Measurements from ENCODE around the gene CCND3. TPM values are rescaled to one million over a fixed set of nuclear protein-coding genes. Genes with fewer than 3 reads are reported as not detected.

CCND3 gene
- total RNA-seq, 1 donor from 2014 or later: 21.7 TPM

GRCh38 chr6:41939176-41939847 is 2.3 kb downstream of the CCND3 start:
- H3K4me1 Mint-ChIP-seq: peaks cover 42% of the 10 kb centered on the region
- no peaks in the 10 kb centered on the region for H3K9me3 Mint-ChIP-seq
- DNase-seq (ENCODE audit: low read depth, low spot score): no peak
- H3K27ac Mint-ChIP-seq (ENCODE audit: unreplicated experiment): no peak overlapping the region
- peaks cover 2% of the 10 kb centered on the region for H3K36me3 Mint-ChIP-seq (ENCODE audit: low read depth)
- peak overlapping the region; percentile 94 for H3K4me3 Mint-ChIP-seq
- H3K27me3 Mint-ChIP-seq (ENCODE audit: low read depth): peaks cover 6% of the 10 kb centered on the region
- TF ChIP-seq CTCF (conservative IDR thresholded peaks at IDR 0.05): no peak

- DNase-seq (ENCODE audit: low read depth, low spot score): no peak
- Mint-ChIP-seq H3K27me3 (ENCODE audit: low read depth) (peaks cover 6% of the 10 kb centered on the region), H3K4me1 (peaks cover 42% of the 10 kb centered on the region), H3K27ac (ENCODE audit: unreplicated experiment) (no peak overlapping the region), H3K4me3 (peak overlapping the region; percentile 94), H3K9me3 (no peaks in the 10 kb centered on the region), H3K36me3 (ENCODE audit: low read depth) (peaks cover 2% of the 10 kb centered on the region)
- no peak for TF ChIP-seq CTCF (conservative IDR thresholded peaks at IDR 0.05)
These were observed 2.9 kb downstream of the CCND3 start for GRCh38 chr6:41938590-41939175.

GRCh38 chr6:41937861-41938574 is 3.6 kb downstream of the CCND3 start:
- H3K27me3 Mint-ChIP-seq (ENCODE audit: low read depth): peaks cover 6% of the 10 kb centered on the region
- H3K4me1 Mint-ChIP-seq: peaks cover 42% of the 10 kb centered on the region
- no peak for TF ChIP-seq CTCF (conservative IDR thresholded peaks at IDR 0.05)
- peaks cover 2% of the 10 kb centered on the region for H3K36me3 Mint-ChIP-seq (ENCODE audit: low read depth)
- H3K27ac Mint-ChIP-seq (ENCODE audit: unreplicated experiment): peak overlapping the region; percentile 12
- no peak for DNase-seq (ENCODE audit: low read depth, low spot score)
- H3K4me3 Mint-ChIP-seq: peak overlapping the region; percentile 94
- H3K9me3 Mint-ChIP-seq: no peaks in the 10 kb centered on the region

GRCh38 chr6:41937472-41937860 is 4.1 kb downstream of the CCND3 start:
- Mint-ChIP-seq H3K27ac (ENCODE audit: unreplicated experiment) (peak overlapping the region; percentile 12), H3K27me3 (ENCODE audit: low read depth) (peaks cover 6% of the 10 kb centered on the region), H3K4me1 (peaks cover 39% of the 10 kb centered on the region), H3K4me3 (peak overlapping the region; percentile 73), H3K36me3 (ENCODE audit: low read depth) (peaks cover 2% of the 10 kb centered on the region), H3K9me3 (no peaks in the 10 kb centered on the region)
- DNase-seq (ENCODE audit: low read depth, low spot score): no peak
- TF ChIP-seq CTCF (conservative IDR thresholded peaks at IDR 0.05): no peak

- no peaks in the 10 kb centered on the region for H3K9me3 Mint-ChIP-seq
- peak overlapping the region; percentile 76 for H3K27ac Mint-ChIP-seq (ENCODE audit: unreplicated experiment)
- H3K4me1 Mint-ChIP-seq: peaks cover 32% of the 10 kb centered on the region
- H3K4me3 Mint-ChIP-seq: peak overlapping the region; percentile 80
- H3K36me3 Mint-ChIP-seq (ENCODE audit: low read depth): peaks cover 6% of the 10 kb centered on the region
- peak; percentile 61 for DNase-seq (ENCODE audit: low read depth, low spot score)
- H3K27me3 Mint-ChIP-seq (ENCODE audit: low read depth): peaks cover 6% of the 10 kb centered on the region
- TF ChIP-seq CTCF (conservative IDR thresholded peaks at IDR 0.05): peak; percentile 78
These were observed 5.4 kb downstream of the CCND3 start for GRCh38 chr6:41936073-41936837.
